Mesenchymal stem cell (in vitro differentiated cells and primary cell): ENCODE measurements around the gene LILRA1.
"Not testable (repeated sequence)": the region's sequence is repeated elsewhere in the genome, so short reads cannot be mapped to it uniquely, and the experiment has no call there.

ENCODE experiments used
- DNase-seq: peaks from one replicate; pipeline ENCODE4 v3.0.0-alpha.2; 2013
- H2AFZ ChIP-seq: one replicate; pipeline ENCODE4 v1.6.1; 2013; ENCODE audit warnings: low read depth, mild to moderate bottlenecking, control low read depth, inconsistent platforms, low read length, moderate library complexity
- H2AK5ac ChIP-seq: 2 replicates; pipeline ENCODE4 v1.6.1; 2013; ENCODE audit warnings: low read length, moderate library complexity, mild to moderate bottlenecking, inconsistent platforms; ENCODE audit not compliant: severe bottlenecking
- H2BK120ac ChIP-seq: one replicate; pipeline ENCODE4 v1.6.1; 2013; ENCODE audit warnings: low read depth, mild to moderate bottlenecking, inconsistent platforms, low read length, moderate library complexity
- H2BK12ac ChIP-seq, 2 experiments: one replicate each; pipeline ENCODE4 v1.6.1; 2013; ENCODE audit warnings: inconsistent platforms in 2 of 2, low read length in 2 of 2, mild to moderate bottlenecking in 2 of 2, moderate library complexity in 2 of 2, control low read depth in 1 of 2
- H2BK15ac ChIP-seq: one replicate; pipeline ENCODE4 v1.6.1; 2013; ENCODE audit warnings: mild to moderate bottlenecking, low read depth, inconsistent platforms; ENCODE audit not compliant: poor library complexity, severe bottlenecking
- H2BK5ac ChIP-seq: 2 replicates; pipeline ENCODE4 v1.6.1; 2013; ENCODE audit warnings: low read depth, mild to moderate bottlenecking, low read length, control low read depth, inconsistent platforms; ENCODE audit not compliant: poor library complexity, severe bottlenecking
- H3K14ac ChIP-seq, 2 experiments: one replicate each; pipeline ENCODE4 v1.6.1; 2013; ENCODE audit warnings: inconsistent platforms in 2 of 2, low read length in 2 of 2, control low read depth in 1 of 2, mild to moderate bottlenecking in 1 of 2, moderate library complexity in 1 of 2
- H3K18ac ChIP-seq, 2 experiments: one replicate each; pipeline ENCODE4 v1.6.1; 2013; ENCODE audit warnings: inconsistent platforms in 2 of 2, low read length in 2 of 2, control low read depth in 1 of 2, low read depth in 1 of 2, mild to moderate bottlenecking in 1 of 2
- H3K23ac ChIP-seq, 2 experiments: one replicate each; pipeline ENCODE4 v1.6.1; 2013; ENCODE audit warnings: inconsistent platforms in 2 of 2, low read length in 2 of 2, mild to moderate bottlenecking in 2 of 2, moderate library complexity in 2 of 2, control low read depth in 1 of 2
- H3K27ac ChIP-seq: 2 replicates; pipeline ENCODE4 v1.5.1; 2013; ENCODE audit warnings: mild to moderate bottlenecking, moderate library complexity, low read length, control low read depth, inconsistent platforms; ENCODE audit not compliant: poor library complexity, severe bottlenecking
- H3K27me3 ChIP-seq, 2 experiments: 2 replicates each; pipeline versions ENCODE4 v1.6.1 to v1.7.0; 2013; ENCODE audit warnings: low read length in 2 of 2, mild to moderate bottlenecking in 2 of 2, moderate library complexity in 2 of 2, control low read depth in 1 of 2, inconsistent platforms in 1 of 2; ENCODE audit not compliant: control insufficient read depth in 1 of 2, insufficient read depth in 1 of 2
- H3K36me3 ChIP-seq, 2 experiments: 2 replicates each; pipeline versions ENCODE4 v1.6.1 to v1.7.0; 2013; ENCODE audit warnings: low read length in 2 of 2, control low read depth in 1 of 2, inconsistent platforms in 1 of 2, low read depth in 1 of 2, mild to moderate bottlenecking in 1 of 2; ENCODE audit not compliant: insufficient read depth in 2 of 2, control insufficient read depth in 1 of 2
- H3K4ac ChIP-seq, 2 experiments: one replicate each; pipeline ENCODE4 v1.6.1; 2013; ENCODE audit warnings: inconsistent platforms in 2 of 2, low read length in 2 of 2, mild to moderate bottlenecking in 2 of 2, moderate library complexity in 2 of 2, control low read depth in 1 of 2, low read depth in 1 of 2
- H3K4me1 ChIP-seq: 2 replicates; pipeline ENCODE4 v1.6.1; 2013; ENCODE audit warnings: low read depth, low read length, control low read depth; ENCODE audit not compliant: control insufficient read depth, insufficient read depth
- H3K4me2 ChIP-seq: 2 replicates; pipeline ENCODE4 v1.6.1; 2013; ENCODE audit warnings: low read length, mild to moderate bottlenecking, inconsistent platforms; ENCODE audit not compliant: poor library complexity, severe bottlenecking
- H3K4me3 ChIP-seq, 2 experiments: 2 replicates each; pipeline versions ENCODE4 v1.5.1 to v1.7.0; 2013; ENCODE audit warnings: low read length in 2 of 2, mild to moderate bottlenecking in 2 of 2, control low read depth in 1 of 2, low read depth in 1 of 2; ENCODE audit not compliant: insufficient read depth in 1 of 2
- H3K79me1 ChIP-seq: replicated peaks from 2 replicates; pipeline ENCODE4 v1.6.1; 2013; ENCODE audit warnings: mild to moderate bottlenecking, control low read depth, low read length, inconsistent platforms; ENCODE audit not compliant: poor library complexity, severe bottlenecking
- H3K9ac ChIP-seq: 2 replicates; pipeline ENCODE4 v1.7.0; 2013; ENCODE audit warnings: mild to moderate bottlenecking, low read length, moderate library complexity
- H3K9me3 ChIP-seq: 2 replicates; pipeline ENCODE4 v1.7.0; 2013; ENCODE audit warnings: mild to moderate bottlenecking, low read length; ENCODE audit not compliant: control insufficient read depth
- H4K8ac ChIP-seq: one replicate; pipeline ENCODE4 v1.6.1; 2013; ENCODE audit warnings: inconsistent platforms, mild to moderate bottlenecking, low read length, moderate library complexity
- H4K91ac ChIP-seq: one replicate; pipeline ENCODE4 v1.6.1; 2013; ENCODE audit warnings: mild to moderate bottlenecking, low read length, inconsistent platforms
- WGBS: methylation state at CpG from one replicate; pipeline ENCODE4 v1.1.7; 2013; ENCODE audit warnings: mixed read lengths; 5-methylcytosine and 5-hydroxymethylcytosine counted together

Gene LILRA1

GRCh38 chr19:54622431-54622830 is 29.0 kb downstream of the LILRA1 start:
- Histone ChIP-seq H4K91ac (no peak overlapping the region), H3K4me2 (no peak overlapping the region), H3K9ac (no peak overlapping the region), H3K18ac (no peak overlapping the region), H2BK12ac (no peak overlapping the region), H3K79me1 (no peaks in the 10 kb centered on the region), H2AK5ac (no peak overlapping the region), H2BK5ac (no peak overlapping the region), H3K9me3 (no peaks in the 10 kb centered on the region), H3K4me3 (no peak overlapping the region), H4K8ac (no peak overlapping the region), H3K27ac (no peak overlapping the region), H2BK15ac (no peak overlapping the region), H3K14ac (no peak overlapping the region), H3K36me3 (no peaks in the 10 kb centered on the region), H3K23ac (no peak overlapping the region), H3K4ac (no peak overlapping the region), H3K27me3 (no peaks in the 10 kb centered on the region), H2BK120ac (no peak overlapping the region), H3K4me1 (no peaks in the 10 kb centered on the region), H2AFZ (no peak overlapping the region)
- DNase-seq, result no peak
- WGBS, result 0% methylated on average over 1 of the region's 4 CpGs

DNA sequence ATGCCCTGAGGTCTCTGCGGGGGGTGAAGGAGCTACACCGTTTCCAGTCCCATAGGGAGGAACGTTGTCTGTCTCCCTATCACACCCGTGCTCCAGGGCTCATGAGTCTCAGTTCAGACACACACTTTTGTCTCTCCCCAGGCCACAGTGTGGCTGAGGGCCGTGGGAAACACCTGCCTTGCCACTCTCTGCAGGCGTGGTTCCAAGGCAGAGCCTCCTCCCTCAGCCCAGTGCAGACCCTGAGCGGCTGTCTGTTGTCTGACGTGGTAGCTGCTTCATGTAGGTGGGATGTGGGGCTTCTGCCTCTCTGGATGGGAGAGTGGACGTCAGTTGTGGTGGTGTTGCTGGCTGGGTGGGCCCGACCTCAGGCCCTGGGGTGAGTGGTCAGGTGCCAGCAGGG is 30.8 kb downstream of the LILRA1 start:
- H2BK15ac ChIP-seq, H2BK12ac ChIP-seq, H3K14ac ChIP-seq, H3K4me1 ChIP-seq, H3K23ac ChIP-seq, H2AFZ ChIP-seq, H2AK5ac ChIP-seq, H3K27ac ChIP-seq, H2BK120ac ChIP-seq, H2BK5ac ChIP-seq, H3K27me3 ChIP-seq, H4K8ac ChIP-seq, H3K79me1 ChIP-seq, H3K36me3 ChIP-seq, H3K18ac ChIP-seq, H3K9ac ChIP-seq, H3K9me3 ChIP-seq, H3K4ac ChIP-seq, H3K4me3 ChIP-seq, H3K4me2 ChIP-seq, H4K91ac ChIP-seq, DNase-seq: not testable (repeated sequence)
- 80% methylated on average over 1 of the region's 10 CpGs for WGBS

- not testable (repeated sequence) for H3K14ac ChIP-seq, H3K18ac ChIP-seq, H3K36me3 ChIP-seq, H2BK120ac ChIP-seq, DNase-seq, H3K4me3 ChIP-seq, H3K27ac ChIP-seq, H2BK15ac ChIP-seq, H3K9me3 ChIP-seq, H3K4ac ChIP-seq, H2AFZ ChIP-seq, H3K4me2 ChIP-seq, H3K9ac ChIP-seq, H3K23ac ChIP-seq, H4K8ac ChIP-seq, H2BK12ac ChIP-seq, H2AK5ac ChIP-seq, H2BK5ac ChIP-seq, H4K91ac ChIP-seq, H3K4me1 ChIP-seq, H3K79me1 ChIP-seq, H3K27me3 ChIP-seq
- WGBS, result 66% methylated on average over 7 of the region's 15 CpGs
Measured at GRCh38 chr19:54624934-54625730, 31.7 kb downstream of the LILRA1 start.

DNA sequence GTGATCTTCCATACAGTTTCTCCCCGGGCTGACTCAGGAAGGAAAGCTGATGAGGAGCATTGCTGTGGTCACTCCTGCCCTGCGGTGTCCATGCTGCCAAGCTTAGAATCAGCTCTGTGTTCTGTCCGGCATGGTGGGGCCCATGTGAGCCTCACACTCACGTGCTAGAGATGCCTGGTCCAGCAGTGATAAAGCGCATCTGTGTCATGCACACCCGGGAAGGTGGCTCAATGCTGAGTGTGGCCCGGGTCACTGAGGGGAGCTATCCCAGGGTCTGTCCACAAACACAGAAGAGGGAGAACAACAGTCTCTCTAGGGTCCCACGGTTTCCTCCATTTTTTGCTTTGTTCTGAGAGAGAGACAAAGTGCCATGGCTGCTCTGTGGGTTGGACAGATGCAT is 33.3 kb downstream of the LILRA1 start:
- H2AFZ ChIP-seq, result no peak overlapping the region
- no peak overlapping the region for H2BK5ac ChIP-seq
- no peak overlapping the region for H3K4ac ChIP-seq
- no peaks in the 10 kb centered on the region for H3K9me3 ChIP-seq
- no peak overlapping the region for H3K14ac ChIP-seq
- no peaks in the 10 kb centered on the region for H3K4me1 ChIP-seq
- H3K27me3 ChIP-seq, result no peaks in the 10 kb centered on the region
- no peak overlapping the region for H3K4me2 ChIP-seq
- H3K36me3 ChIP-seq, result no peaks in the 10 kb centered on the region
- no peak overlapping the region for H4K8ac ChIP-seq
- H4K91ac ChIP-seq, result no peak overlapping the region
- H3K18ac ChIP-seq, result no peak overlapping the region
- no peak overlapping the region for H2AK5ac ChIP-seq
- H3K79me1 ChIP-seq, result no peaks in the 10 kb centered on the region
- no peak overlapping the region for H3K27ac ChIP-seq
- 64% methylated on average over 8 of the region's 8 CpGs for WGBS
- no peak overlapping the region for H3K9ac ChIP-seq
- DNase-seq, result no peak
- H2BK12ac ChIP-seq, result no peak overlapping the region
- no peak overlapping the region for H3K4me3 ChIP-seq
- H3K23ac ChIP-seq, result no peak overlapping the region
- H2BK120ac ChIP-seq, result no peak overlapping the region
- no peak overlapping the region for H2BK15ac ChIP-seq
